Fibroblast of skin of right quadriceps (primary cell): ENCODE data around the gene LCOR.
"Not testable (repeated sequence)": the region's sequence is repeated elsewhere in the genome, so short reads cannot be mapped to it uniquely, and the experiment has no call there.

Experiments used
- DNase-seq: peaks from one replicate; pipeline ENCODE4 v3.0.0-alpha.2; 2013

The LCOR gene

GRCh38 chr10:97016728-97017473 lies 184.8 kb downstream of the LCOR start:
- no peak for DNase-seq

- no peak for DNase-seq
These were observed 185.4 kb downstream of the LCOR start for GRCh38 chr10:97017474-97017903.

DNA sequence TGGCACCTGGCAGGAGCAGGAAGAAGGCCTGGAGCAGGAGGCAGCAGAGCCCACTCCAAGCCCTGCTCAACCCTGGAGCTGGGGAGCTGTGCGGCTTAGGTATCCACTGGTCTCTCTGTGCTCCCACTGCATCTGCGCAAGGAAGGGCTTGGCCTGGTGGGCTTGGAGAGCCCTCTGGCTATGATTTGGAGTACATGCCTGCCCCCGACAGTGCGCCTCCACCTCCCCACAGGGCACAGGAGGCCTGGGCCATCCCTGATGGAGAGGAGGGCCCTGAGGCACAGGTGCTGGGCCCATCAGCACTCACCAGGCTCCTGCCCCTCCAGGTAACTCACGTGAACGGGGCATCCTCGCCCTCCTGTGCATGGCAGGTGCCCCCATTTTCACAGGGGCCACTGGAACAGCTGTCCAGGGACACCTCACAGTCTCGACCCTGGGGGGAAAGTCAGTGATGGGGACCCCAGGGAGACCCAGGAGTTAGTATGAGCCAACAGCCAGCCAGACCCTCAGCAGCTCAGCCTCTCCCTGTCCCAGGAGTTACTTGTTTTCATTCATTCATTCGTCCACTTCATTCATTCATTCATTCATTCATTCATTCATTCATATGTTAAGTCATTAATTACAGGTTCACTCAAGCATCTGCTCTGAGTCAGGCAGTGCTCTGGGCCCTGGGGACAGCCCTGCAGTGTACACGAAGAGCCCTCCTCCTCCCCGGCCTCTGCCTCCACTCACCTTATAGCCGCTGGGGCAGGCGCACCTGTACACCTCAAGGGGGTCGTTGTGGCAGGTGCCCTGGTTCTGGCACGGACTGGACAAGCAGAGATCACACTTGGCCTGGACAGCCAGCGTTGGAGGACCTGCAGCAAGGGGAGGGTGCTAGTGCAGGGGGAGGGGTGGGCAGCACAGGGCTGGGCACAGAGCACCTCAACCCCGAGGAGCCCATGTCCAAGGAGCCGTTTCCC lies 186.4 kb downstream of the LCOR start:
- DNase-seq, result no peak

GRCh38 chr10:97019213-97019844 lies 187.2 kb downstream of the LCOR start:
- no peak for DNase-seq

DNA sequence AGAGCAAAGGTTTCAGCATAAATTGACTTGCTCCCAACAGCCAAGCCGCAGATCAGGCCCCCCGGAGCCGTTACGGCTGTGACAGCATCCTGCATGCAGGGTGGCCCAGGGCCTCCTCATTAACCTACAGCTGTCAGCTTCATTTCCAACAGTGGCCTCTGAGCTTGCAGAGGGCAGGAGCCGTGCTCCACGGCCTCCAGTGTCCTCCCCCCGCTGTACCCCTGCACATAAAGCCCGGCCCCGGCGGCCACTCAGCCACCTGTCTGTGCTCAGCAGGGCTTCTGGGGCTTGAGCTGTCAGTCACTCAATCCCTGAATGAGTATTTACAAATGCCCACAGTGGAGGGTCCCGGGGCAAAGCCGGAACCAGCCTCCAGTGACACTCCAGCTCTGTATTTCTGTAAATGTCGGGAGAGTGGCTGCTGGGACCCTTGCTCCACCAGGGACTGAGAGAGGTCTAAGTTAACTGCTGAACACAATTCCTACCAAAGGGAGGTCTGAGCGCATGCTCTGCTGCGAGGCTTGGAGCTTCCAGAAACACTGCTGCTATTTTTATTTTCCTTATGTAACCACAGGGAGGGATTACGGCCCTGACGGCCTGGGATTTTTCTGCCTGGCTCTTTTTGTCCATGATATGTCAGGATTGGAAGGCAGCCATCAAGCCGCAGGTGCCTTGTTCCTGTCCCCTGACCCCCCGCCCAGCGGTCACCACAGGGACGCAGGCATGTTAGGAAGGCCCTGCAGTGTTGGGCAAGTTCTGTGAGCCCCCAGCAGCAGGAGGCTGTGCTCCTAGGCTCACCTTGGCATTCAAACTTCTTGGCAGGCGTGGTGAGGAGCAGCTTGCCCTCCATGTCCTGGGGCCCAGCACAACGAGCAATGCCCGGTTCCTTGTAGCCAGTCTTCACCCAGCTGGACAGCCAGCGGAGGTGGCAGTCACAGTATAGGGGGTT lies 188.6 kb downstream of the LCOR start:
- DNase-seq, result peak; percentile 10

- DNase-seq, result no peak
These were observed 190.5 kb downstream of the LCOR start for GRCh38 chr10:97022616-97023015.

GRCh38 chr10:97023401-97024167 lies 191.5 kb downstream of the LCOR start:
- DNase-seq, result peak; percentile 7

- peak; percentile 70 for DNase-seq
These were observed 192.3 kb downstream of the LCOR start for GRCh38 chr10:97024168-97025073.

- peak; percentile 32 for DNase-seq
These were observed 193.6 kb downstream of the LCOR start for GRCh38 chr10:97025613-97026242.

- DNase-seq, result peak; percentile 54
These were observed 196.2 kb downstream of the LCOR start for GRCh38 chr10:97028126-97028831.

DNA sequence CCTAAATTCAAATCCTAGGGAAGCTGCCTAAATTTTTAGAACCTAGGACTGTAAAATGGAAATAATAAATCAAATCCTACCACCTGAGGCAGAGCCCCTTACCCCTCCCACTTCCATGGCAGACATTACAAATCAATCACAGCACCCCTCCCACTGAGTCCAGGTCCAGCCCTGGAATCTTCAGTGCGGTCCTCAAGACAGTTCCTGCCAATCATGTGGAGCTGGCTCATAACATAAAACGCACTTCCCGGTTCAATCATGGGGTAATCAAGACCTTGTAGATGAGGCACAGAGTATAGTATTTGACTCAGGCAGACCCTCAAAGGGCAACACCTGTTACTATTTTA lies 196.7 kb downstream of the LCOR start:
- DNase-seq, result no peak

DNA sequence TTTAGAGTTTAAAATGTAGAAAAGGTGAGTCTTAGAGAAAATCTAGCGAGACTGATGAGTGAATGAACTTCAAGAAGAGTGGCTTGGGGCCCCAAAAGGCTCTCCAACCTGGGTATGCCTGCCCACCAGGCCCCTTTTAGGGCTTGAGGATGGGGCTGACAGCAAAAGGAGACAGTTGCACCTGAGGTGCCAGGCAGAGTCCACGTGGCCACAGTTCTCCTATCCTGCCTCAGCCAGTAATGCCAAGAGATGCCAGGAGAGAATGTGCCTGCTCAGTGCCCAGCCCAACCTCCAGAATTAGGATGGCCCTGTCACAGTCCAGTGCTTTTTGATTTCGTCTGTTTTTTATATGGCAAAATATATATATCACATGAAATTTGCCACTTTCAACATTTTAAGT lies 197.2 kb downstream of the LCOR start:
- no peak for DNase-seq

- no peak for DNase-seq
These were observed 198.8 kb downstream of the LCOR start for GRCh38 chr10:97030894-97031293.

DNA sequence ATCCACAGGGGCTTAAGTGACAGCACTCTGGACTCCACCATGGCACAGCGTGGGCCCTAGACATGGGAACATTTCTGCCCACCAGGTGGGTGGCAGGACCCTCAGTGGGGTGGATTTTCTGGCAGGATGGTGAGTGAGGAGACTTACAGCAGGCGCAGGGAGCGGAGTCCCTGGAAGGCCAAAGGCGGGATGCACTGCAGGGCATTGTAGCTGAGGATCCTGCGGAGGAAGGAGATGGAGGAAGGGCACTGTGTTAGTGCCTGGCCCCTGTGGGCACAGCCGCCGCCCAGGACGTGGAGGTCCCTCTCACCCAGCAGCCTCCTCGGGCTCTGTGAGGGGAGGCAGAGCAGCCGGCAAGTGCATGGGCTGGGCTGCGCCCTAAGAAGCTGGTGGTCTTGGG lies 199.4 kb downstream of the LCOR start:
- no peak for DNase-seq

DNA sequence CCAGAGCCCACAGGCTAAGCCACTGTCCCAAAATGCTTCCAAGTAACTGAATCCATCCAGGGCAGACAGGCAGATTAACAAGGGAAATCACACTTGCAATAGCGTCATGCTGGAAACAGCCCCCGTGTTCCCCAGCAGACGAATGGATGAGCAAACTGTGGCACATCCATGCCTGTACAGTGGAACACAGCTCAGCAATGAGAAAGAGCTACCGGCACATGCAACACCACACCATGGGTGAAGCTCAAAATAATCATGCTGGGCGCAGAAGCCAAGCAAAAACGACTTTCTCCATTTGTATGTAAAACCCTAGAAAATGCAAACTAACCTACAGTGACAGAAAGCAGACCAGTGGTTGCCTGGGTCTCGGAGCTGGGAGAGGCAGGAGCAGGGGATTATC lies 200.5 kb downstream of the LCOR start:
- DNase-seq, result no peak

DNA sequence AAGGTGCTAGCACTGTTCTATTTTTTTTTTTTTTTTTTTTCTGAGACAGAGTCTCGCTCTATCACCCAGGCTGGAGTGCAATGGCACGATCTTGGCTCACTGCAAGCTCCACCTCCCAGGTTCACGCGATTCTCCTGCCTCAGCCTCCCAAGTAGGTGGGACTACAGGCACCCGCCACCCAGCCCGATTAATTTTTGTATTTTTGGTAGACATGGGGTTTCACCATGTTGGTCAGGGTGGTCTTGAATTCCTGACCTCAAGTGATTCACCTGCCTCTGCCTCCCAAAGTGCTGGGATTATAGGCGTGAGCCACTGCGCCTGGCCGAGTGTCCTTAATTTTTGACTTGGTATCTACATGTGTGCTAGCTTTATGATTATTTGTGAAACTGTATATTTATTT lies 201.7 kb downstream of the LCOR start:
- DNase-seq, result not testable (repeated sequence)

GRCh38 chr10:97034301-97034700 lies 202.2 kb downstream of the LCOR start:
- no peak for DNase-seq

- DNase-seq, result no peak
These were observed 203.1 kb downstream of the LCOR start for GRCh38 chr10:97034958-97035769.
